ENCODE measurements around the gene UAP1.

The UAP1 gene

GRCh38 chr1:162645666-162646065 lies 84.1 kb downstream of the UAP1 start:
- no peak for DNase-seq (ENCODE audit: extremely low read depth, low read depth)
- H3K4me3 ChIP-seq (replicated peaks; ENCODE audit: low read depth, low read length): no peak overlapping the region
- TF ChIP-seq CTCF (IDR thresholded peaks at IDR 0.05; ENCODE audit: low read depth, low read length, missing control alignments): no peak

- DNase-seq (ENCODE audit: extremely low read depth, low read depth): no peak
- no peak overlapping the region for H3K4me3 ChIP-seq (replicated peaks; ENCODE audit: low read depth, low read length)
- TF ChIP-seq CTCF (IDR thresholded peaks at IDR 0.05; ENCODE audit: low read depth, low read length, missing control alignments): no peak
Observed at GRCh38 chr1:162649583-162649982, 88.1 kb downstream of the UAP1 start.

Measured in HFF-Myc (cell line).